H9 (cell line): ENCODE measurements around the gene VDR. TPM values are rescaled to one million over a fixed set of nuclear protein-coding genes. Genes with fewer than 3 reads are reported as not detected.

Source experiments
- DNase-seq: peaks from one replicate; pipeline ENCODE4 v3.0.0-alpha.2; 2017
- H2AFZ ChIP-seq: one replicate; pipeline ENCODE4 v1.6.1; 2013; ENCODE audit warnings: mild to moderate bottlenecking, low read length, control low read depth, moderate library complexity
- H2AK5ac ChIP-seq: 2 replicates; pipeline ENCODE4 v1.6.1; 2013; ENCODE audit warnings: low read length, control low read depth, mixed read lengths; ENCODE audit not compliant: insufficient read length
- H2BK120ac ChIP-seq: one replicate; pipeline ENCODE4 v1.6.1; 2013; ENCODE audit warnings: low read depth, mild to moderate bottlenecking, low read length, control low read depth, inconsistent platforms; ENCODE audit not compliant: poor library complexity, severe bottlenecking
- H2BK12ac ChIP-seq: 2 replicates; pipeline ENCODE4 v1.6.1; 2013; ENCODE audit warnings: low read length, control low read depth, mixed read lengths, low read depth; ENCODE audit not compliant: insufficient read length
- H2BK15ac ChIP-seq: 2 replicates; pipeline ENCODE4 v1.6.1; 2013; ENCODE audit warnings: low read depth, low read length, control low read depth
- H2BK20ac ChIP-seq: one replicate; pipeline ENCODE4 v1.6.1; 2013; ENCODE audit warnings: low read depth, mild to moderate bottlenecking, low read length, control low read depth, inconsistent platforms; ENCODE audit not compliant: poor library complexity, severe bottlenecking
- H2BK5ac ChIP-seq: 2 replicates; pipeline ENCODE4 v1.6.1; 2013; ENCODE audit warnings: low read length, control low read depth, mixed read lengths; ENCODE audit not compliant: insufficient read length
- H3K14ac ChIP-seq: 2 replicates; pipeline ENCODE4 v1.6.1; 2013; ENCODE audit warnings: low read length, control low read depth; ENCODE audit not compliant: insufficient read depth
- H3K18ac ChIP-seq: 2 replicates; pipeline ENCODE4 v1.6.1; 2013; ENCODE audit warnings: low read depth, mild to moderate bottlenecking, mixed read lengths, low read length, control low read depth; ENCODE audit not compliant: insufficient read length
- H3K23ac ChIP-seq: 2 replicates; pipeline ENCODE4 v1.6.1; 2013; ENCODE audit warnings: low read length, control low read depth, mixed read lengths, low read depth; ENCODE audit not compliant: insufficient read length
- H3K23me2 ChIP-seq: 2 replicates; pipeline ENCODE4 v1.6.1; 2013; ENCODE audit warnings: low read depth, mild to moderate bottlenecking, mixed read lengths, low read length, control low read depth; ENCODE audit not compliant: insufficient read length, poor library complexity, severe bottlenecking
- H3K27ac ChIP-seq: 2 replicates; pipeline ENCODE4 v1.5.1; 2013; ENCODE audit warnings: low read length, control low read depth, mixed read lengths, low read depth; ENCODE audit not compliant: insufficient read length
- H3K27me3 ChIP-seq: 2 replicates; pipeline ENCODE4 v1.6.1; 2013; ENCODE audit warnings: low read length, control low read depth, inconsistent platforms; ENCODE audit not compliant: insufficient read depth
- H3K4ac ChIP-seq: 2 replicates; pipeline ENCODE4 v1.6.1; 2013; ENCODE audit warnings: low read depth, mild to moderate bottlenecking, control low read depth, inconsistent platforms, low read length, moderate library complexity
- H3K4me1 ChIP-seq: 2 replicates; pipeline ENCODE4 v1.6.1; 2013; ENCODE audit warnings: low read length, control low read depth, inconsistent platforms; ENCODE audit not compliant: insufficient read depth
- H3K4me2 ChIP-seq: 2 replicates; pipeline ENCODE4 v1.6.1; 2013; ENCODE audit warnings: low read length, control low read depth, mixed read lengths; ENCODE audit not compliant: insufficient read length, insufficient read depth
- H3K56ac ChIP-seq: 2 replicates; pipeline ENCODE4 v1.6.1; 2013; ENCODE audit warnings: low read depth, mild to moderate bottlenecking, mixed read lengths, low read length, control low read depth; ENCODE audit not compliant: insufficient read length
- H3K79me1 ChIP-seq: 2 replicates; pipeline ENCODE4 v1.6.1; 2013; ENCODE audit warnings: low read depth, mild to moderate bottlenecking, moderate library complexity, low read length, control low read depth, inconsistent platforms; ENCODE audit not compliant: insufficient read depth, poor library complexity, severe bottlenecking
- H3K79me2 ChIP-seq: 2 replicates; pipeline ENCODE4 v1.6.1; 2013; ENCODE audit warnings: low read length, control low read depth, inconsistent platforms; ENCODE audit not compliant: insufficient read depth
- H3K9ac ChIP-seq: 2 replicates; pipeline ENCODE4 v1.6.1; 2013; ENCODE audit warnings: low read length, control low read depth, mixed read lengths; ENCODE audit not compliant: insufficient read length; ENCODE audit errors: extremely low read depth
- H3K9me3 ChIP-seq: one replicate; pipeline ENCODE4 v1.6.1; 2013; ENCODE audit warnings: low read depth, low read length, inconsistent platforms; ENCODE audit not compliant: control insufficient read depth
- H3T11ph ChIP-seq: one replicate; pipeline ENCODE4 v1.6.1; 2013; ENCODE audit warnings: mild to moderate bottlenecking, low read length, control low read depth, inconsistent platforms
- H4K20me1 ChIP-seq: one replicate; pipeline ENCODE4 v1.6.1; 2013; ENCODE audit not compliant: control insufficient read depth, insufficient read length, insufficient read depth
- H4K5ac ChIP-seq: 2 replicates; pipeline ENCODE4 v1.6.1; 2013; ENCODE audit warnings: low read depth, mild to moderate bottlenecking, mixed read lengths, low read length, control low read depth; ENCODE audit not compliant: insufficient read length
- H4K8ac ChIP-seq: replicated peaks from 2 replicates; pipeline ENCODE4 v1.6.1; 2013; ENCODE audit warnings: low read length, control low read depth, mixed read lengths, low read depth; ENCODE audit not compliant: insufficient read length
- H4K91ac ChIP-seq: 2 replicates; pipeline ENCODE4 v1.6.1; 2013; ENCODE audit warnings: low read depth, mild to moderate bottlenecking, moderate library complexity, mixed read lengths, low read length, control low read depth; ENCODE audit not compliant: insufficient read length
- H3K27ac Mint-ChIP-seq, 3 experiments: 2 replicates in 2 of 3; 3 replicates in 1 of 3; pipeline ENCODE4 v1.8.0; 2020 to 2021; ENCODE audit warnings: mixed read lengths in 3 of 3, mild to moderate bottlenecking in 1 of 3, moderate library complexity in 1 of 3
- H3K27me3 Mint-ChIP-seq: 2 replicates; pipeline ENCODE4 v1.8.0; 2021; ENCODE audit warnings: low read depth, mild to moderate bottlenecking, moderate library complexity, mixed read lengths
- H3K36me3 Mint-ChIP-seq, 3 experiments: 2 replicates in 2 of 3; 3 replicates in 1 of 3; pipeline ENCODE4 v1.8.0; 2020 to 2021; ENCODE audit warnings: low read depth in 3 of 3, mixed read lengths in 3 of 3; ENCODE audit not compliant: insufficient read depth in 1 of 3
- H3K4me1 Mint-ChIP-seq, 2 experiments: 2 replicates each; pipeline ENCODE4 v1.8.0; 2020; ENCODE audit warnings: mixed read lengths in 2 of 2
- H3K4me3 Mint-ChIP-seq, 2 experiments: 2 replicates in 1 of 2; 3 replicates in 1 of 2; pipeline ENCODE4 v1.8.0; 2020 to 2021; ENCODE audit warnings: mild to moderate bottlenecking in 2 of 2, mixed read lengths in 2 of 2, moderate library complexity in 1 of 2
- H3K9me3 Mint-ChIP-seq, 2 experiments: 2 replicates in 1 of 2; 3 replicates in 1 of 2; pipeline ENCODE4 v1.8.0; 2020; ENCODE audit warnings: mild to moderate bottlenecking in 2 of 2, mixed read lengths in 2 of 2, moderate library complexity in 1 of 2
- WGBS: extraction: QIAGEN DNeasy Blood & Tissue Kit; methylation state at CpG from one replicate; pipeline ENCODE4 v1.1.7; 2013; ENCODE audit warnings: missing lambda C conversion rate, low lambda C conversion rate, mixed read lengths; ENCODE audit not compliant: insufficient read length; ENCODE audit errors: extremely low coverage; 5-methylcytosine and 5-hydroxymethylcytosine counted together
- total RNA-seq: library from RNA; stranded (reverse); gene quantifications from 2 replicates; pipeline ENCODE4 v1.2.1, GENCODE V29; 2021
- TF ChIP-seq, protein P1 (sequence below): fragments of 200-600 bp; sonication (generic); conservative IDR thresholded peaks from 3 replicates; pipeline ENCODE4 v1.8.0; 2021; ENCODE audit warnings: antibody characterized with exemption, mild to moderate bottlenecking

The VDR gene
- total RNA-seq, 1 experiment from 2014 or later: 0.61 TPM

DNA sequence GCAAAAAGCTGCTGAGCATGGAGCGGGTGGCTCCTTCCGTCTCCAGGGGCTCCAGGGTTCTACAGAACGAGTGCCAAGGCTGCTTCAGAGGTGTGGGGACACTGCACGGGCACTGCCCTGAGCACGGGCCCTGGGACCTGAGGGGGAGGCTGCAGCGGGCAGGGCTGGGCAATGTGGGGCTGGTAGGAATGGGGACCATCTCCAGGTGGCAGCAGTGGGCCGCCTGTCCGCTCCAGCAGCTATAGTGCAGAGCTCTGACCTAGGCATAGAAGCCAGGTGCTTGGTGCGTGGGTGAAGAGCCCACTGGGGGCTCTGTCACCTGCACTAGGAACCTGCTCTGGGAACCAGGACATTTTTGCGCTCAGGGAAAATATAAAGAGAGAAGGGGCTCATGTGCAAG, 107.4 kb downstream of the VDR start:
- no peaks in the 10 kb centered on the region for H3K79me1 ChIP-seq
- H4K20me1 ChIP-seq: peaks cover 2% of the 10 kb centered on the region
- H3K9me3 ChIP-seq: no peaks in the 10 kb centered on the region
- Mint-ChIP-seq H3K4me1 (peaks cover 18 to 31% of the 10 kb centered on the region in 2 experiments), H3K27ac (peak overlapping the region in 1 of 3 experiments; percentile 85; a peak in 1 of 7 replicates), H3K36me3 (peaks cover 13 to 37% (median 32%) of the 10 kb centered on the region in 3 experiments; a peak in 6 of 7 replicates), H3K4me3 (no peak overlapping the region), H3K9me3 (no peaks in the 10 kb centered on the region; a peak in 1 of 5 replicates), H3K27me3 (no peaks in the 10 kb centered on the region)
- H3K9ac ChIP-seq: no peak overlapping the region
- H3K56ac ChIP-seq: no peak overlapping the region
- H2BK20ac ChIP-seq: no peak overlapping the region
- H3K27ac ChIP-seq: no peak overlapping the region
- H3K14ac ChIP-seq: no peak overlapping the region
- peak; percentile 80 for DNase-seq
- H2BK120ac ChIP-seq: no peak overlapping the region
- no peak overlapping the region for H3K4ac ChIP-seq
- no peak overlapping the region for H3T11ph ChIP-seq
- no peaks in the 10 kb centered on the region for H3K27me3 ChIP-seq
- no peak overlapping the region for H2BK12ac ChIP-seq
- H4K5ac ChIP-seq: no peak overlapping the region
- no peak overlapping the region for H4K91ac ChIP-seq
- H2BK15ac ChIP-seq: no peak overlapping the region
- H2AFZ ChIP-seq: no peak overlapping the region
- no peak overlapping the region for H3K18ac ChIP-seq
- no peak overlapping the region for H2BK5ac ChIP-seq
- H3K23me2 ChIP-seq: no peaks in the 10 kb centered on the region
- H3K79me2 ChIP-seq: peaks cover 1% of the 10 kb centered on the region; the same call in 1 of the 2 replicates
- H2AK5ac ChIP-seq: no peak overlapping the region
- H3K4me1 ChIP-seq: no peaks in the 10 kb centered on the region; the same call in 1 of the 2 replicates
- WGBS: no CpG with 5 or more reads among the region's 10 CpGs
- TF ChIP-seq, protein P1, sequence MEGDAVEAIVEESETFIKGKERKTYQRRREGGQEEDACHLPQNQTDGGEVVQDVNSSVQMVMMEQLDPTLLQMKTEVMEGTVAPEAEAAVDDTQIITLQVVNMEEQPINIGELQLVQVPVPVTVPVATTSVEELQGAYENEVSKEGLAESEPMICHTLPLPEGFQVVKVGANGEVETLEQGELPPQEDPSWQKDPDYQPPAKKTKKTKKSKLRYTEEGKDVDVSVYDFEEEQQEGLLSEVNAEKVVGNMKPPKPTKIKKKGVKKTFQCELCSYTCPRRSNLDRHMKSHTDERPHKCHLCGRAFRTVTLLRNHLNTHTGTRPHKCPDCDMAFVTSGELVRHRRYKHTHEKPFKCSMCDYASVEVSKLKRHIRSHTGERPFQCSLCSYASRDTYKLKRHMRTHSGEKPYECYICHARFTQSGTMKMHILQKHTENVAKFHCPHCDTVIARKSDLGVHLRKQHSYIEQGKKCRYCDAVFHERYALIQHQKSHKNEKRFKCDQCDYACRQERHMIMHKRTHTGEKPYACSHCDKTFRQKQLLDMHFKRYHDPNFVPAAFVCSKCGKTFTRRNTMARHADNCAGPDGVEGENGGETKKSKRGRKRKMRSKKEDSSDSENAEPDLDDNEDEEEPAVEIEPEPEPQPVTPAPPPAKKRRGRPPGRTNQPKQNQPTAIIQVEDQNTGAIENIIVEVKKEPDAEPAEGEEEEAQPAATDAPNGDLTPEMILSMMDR: peak; percentile 65
- H4K8ac ChIP-seq: no peak overlapping the region
- no peak overlapping the region for H3K23ac ChIP-seq
- H3K4me2 ChIP-seq: no peak overlapping the region
